Astrocyte (in vitro differentiated cells and primary cell): ENCODE results near the gene RHOG. TPM values are rescaled to one million over a fixed set of nuclear protein-coding genes. Genes with fewer than 3 reads are reported as not detected.

Source experiments
- DNase-seq: peaks from one replicate; pipeline ENCODE4 v3.0.0-alpha.2; 2010; ENCODE audit warnings: low read depth
- FAIRE-seq: peaks from 2 replicates; lab custom pipeline; 2011; peaks lifted over from hg19 to GRCh38; lab: Jason Lieb, UNC
- H2AFZ ChIP-seq: 2 replicates; pipeline ENCODE4 v1.6.0; 2012; ENCODE audit warnings: low read depth, low read length, inconsistent platforms
- H3K27ac ChIP-seq: 2 replicates; pipeline ENCODE4 v1.5.1; 2011; ENCODE audit warnings: low read depth, low read length, inconsistent platforms
- H3K27me3 ChIP-seq: 2 replicates; pipeline ENCODE4 v1.6.0; 2011; ENCODE audit warnings: low read length, inconsistent platforms; ENCODE audit not compliant: insufficient read depth
- H3K36me3 ChIP-seq: 2 replicates; pipeline ENCODE4 v1.5.1; 2011; ENCODE audit warnings: low read length, inconsistent platforms; ENCODE audit not compliant: insufficient read depth
- H3K4me1 ChIP-seq: 2 replicates; pipeline ENCODE4 v1.5.1; 2011; ENCODE audit warnings: low read length, inconsistent platforms; ENCODE audit not compliant: insufficient read depth
- H3K4me2 ChIP-seq: 2 replicates; pipeline ENCODE4 v1.6.0; 2012; ENCODE audit warnings: low read length, inconsistent platforms
- H3K4me3 ChIP-seq: 2 replicates; pipeline ENCODE4 v1.5.1; 2011; ENCODE audit warnings: low read depth, mild to moderate bottlenecking, low read length, inconsistent platforms; ENCODE audit not compliant: insufficient read depth
- H3K79me2 ChIP-seq: 2 replicates; pipeline ENCODE4 v1.6.0; 2012; ENCODE audit warnings: mild to moderate bottlenecking, low read length, inconsistent platforms; ENCODE audit not compliant: insufficient read depth
- H3K9ac ChIP-seq: 2 replicates; pipeline ENCODE4 v1.6.0; 2012; ENCODE audit warnings: mild to moderate bottlenecking, low read length, inconsistent platforms
- H3K9me3 ChIP-seq: 2 replicates; pipeline ENCODE4 v1.5.1; 2012; ENCODE audit warnings: low read depth, mild to moderate bottlenecking, low read length, inconsistent platforms; ENCODE audit not compliant: insufficient read depth
- H4K20me1 ChIP-seq: 2 replicates; pipeline ENCODE4 v1.6.0; 2012; ENCODE audit warnings: low read length, inconsistent platforms; ENCODE audit not compliant: insufficient read depth
- H3K27ac Mint-ChIP-seq: one replicate; pipeline ENCODE4 v1.8.0; 2021; ENCODE audit warnings: mild to moderate bottlenecking, mixed read lengths; ENCODE audit not compliant: unreplicated experiment
- H3K27me3 Mint-ChIP-seq: one replicate; pipeline ENCODE4 v1.8.0; 2021; ENCODE audit warnings: low read depth, mixed read lengths; ENCODE audit not compliant: unreplicated experiment
- H3K36me3 Mint-ChIP-seq: one replicate; pipeline ENCODE4 v1.8.0; 2021; ENCODE audit warnings: low read depth, mixed read lengths; ENCODE audit not compliant: unreplicated experiment
- H3K4me1 Mint-ChIP-seq: one replicate; pipeline ENCODE4 v1.8.0; 2021; ENCODE audit warnings: low read depth, mixed read lengths; ENCODE audit not compliant: unreplicated experiment
- H3K4me3 Mint-ChIP-seq: one replicate; pipeline ENCODE4 v1.8.0; 2021; ENCODE audit warnings: mild to moderate bottlenecking, moderate library complexity, mixed read lengths; ENCODE audit not compliant: unreplicated experiment
- H3K9me3 Mint-ChIP-seq: one replicate; pipeline ENCODE4 v1.8.0; 2021; ENCODE audit warnings: mild to moderate bottlenecking, mixed read lengths; ENCODE audit not compliant: unreplicated experiment
- CTCF ChIP-seq: IDR thresholded peaks from 2 replicates; pipeline ENCODE4 v1.5.1; 2011; ENCODE audit warnings: low read depth, mild to moderate bottlenecking, inconsistent platforms, low read length, moderate library complexity; ENCODE audit not compliant: insufficient read depth
- EZH2 ChIP-seq: IDR thresholded peaks from 2 replicates; pipeline ENCODE4 v1.6.1; 2012; ENCODE audit warnings: mild to moderate bottlenecking, low read length, inconsistent platforms; ENCODE audit not compliant: insufficient read depth
- total RNA-seq: library from RNA; stranded (reverse); gene quantifications from 2 replicates; pipeline ENCODE4 v1.2.1, GENCODE V29; 2021

RHOG gene
- total RNA-seq, 1 donor from 2014 or later = 54.5 TPM

- H3K79me2 ChIP-seq = peaks cover 76% of the 10 kb centered on the region
Observed at GRCh38 chr11:3831378-3832239, 9.2 kb downstream of the RHOG start.

GRCh38 chr11:3830730-3831129 lies 10.0 kb downstream of the RHOG start:
- Mint-ChIP-seq H3K4me3 (no peak overlapping the region), H3K27me3 (no peaks in the 10 kb centered on the region), H3K4me1 (peaks cover 34% of the 10 kb centered on the region), H3K36me3 (peaks cover 25% of the 10 kb centered on the region), H3K27ac (no peak overlapping the region), H3K9me3 (no peaks in the 10 kb centered on the region)
- Histone ChIP-seq H3K4me1 (peaks cover 5% of the 10 kb centered on the region), H3K4me3 (no peak overlapping the region), H3K9ac (no peak overlapping the region), H2AFZ (no peak overlapping the region), H3K79me2 (peaks cover 68% of the 10 kb centered on the region), H3K27ac (no peak overlapping the region), H3K4me2 (no peak overlapping the region), H3K27me3 (no peaks in the 10 kb centered on the region), H3K36me3 (peaks cover 23% of the 10 kb centered on the region), H3K9me3 (no peaks in the 10 kb centered on the region), H4K20me1 (peaks cover 95% of the 10 kb centered on the region)
- TF ChIP-seq EZH2 = no peak
- no peak for TF ChIP-seq CTCF
- FAIRE-seq (no peak), DNase-seq (no peak)

More at GRCh38 chr11:3831378-3832239, 9.2 kb downstream of the RHOG start:
- Histone ChIP-seq H3K4me3 (no peak overlapping the region), H2AFZ (no peak overlapping the region), H3K9me3 (no peaks in the 10 kb centered on the region), H4K20me1 (peaks cover 94% of the 10 kb centered on the region), H3K27me3 (no peaks in the 10 kb centered on the region), H3K4me2 (no peak overlapping the region), H3K27ac (no peak overlapping the region), H3K4me1 (peaks cover 5% of the 10 kb centered on the region), H3K36me3 (peaks cover 16% of the 10 kb centered on the region), H3K9ac (no peak overlapping the region)
- H3K36me3 Mint-ChIP-seq = peaks cover 18% of the 10 kb centered on the region
- TF ChIP-seq EZH2 (no peak), CTCF (no peak)
- no peaks in the 10 kb centered on the region for H3K27me3 Mint-ChIP-seq
- DNase-seq = no peak
- H3K9me3 Mint-ChIP-seq = no peaks in the 10 kb centered on the region
- peaks cover 29% of the 10 kb centered on the region for H3K4me1 Mint-ChIP-seq
- H3K27ac Mint-ChIP-seq = peak overlapping the region; percentile 73
- H3K4me3 Mint-ChIP-seq = no peak overlapping the region
- no peak for FAIRE-seq

GRCh38 chr11:3830088-3830487 lies 10.7 kb downstream of the RHOG start:
- Histone ChIP-seq H3K4me2 (no peak overlapping the region), H3K9me3 (no peaks in the 10 kb centered on the region), H3K79me2 (peaks cover 62% of the 10 kb centered on the region), H2AFZ (no peak overlapping the region), H3K27me3 (no peaks in the 10 kb centered on the region), H3K9ac (no peak overlapping the region), H3K4me3 (no peak overlapping the region), H4K20me1 (peaks cover 95% of the 10 kb centered on the region), H3K36me3 (peaks cover 22% of the 10 kb centered on the region), H3K27ac (no peak overlapping the region), H3K4me1 (peaks cover 5% of the 10 kb centered on the region)
- TF ChIP-seq CTCF (no peak), EZH2 (no peak)
- Mint-ChIP-seq H3K4me1 (peaks cover 28% of the 10 kb centered on the region), H3K9me3 (no peaks in the 10 kb centered on the region), H3K4me3 (no peak overlapping the region), H3K36me3 (peaks cover 24% of the 10 kb centered on the region), H3K27me3 (no peaks in the 10 kb centered on the region), H3K27ac (no peak overlapping the region)
- no peak for DNase-seq
- no peak for FAIRE-seq
